Measurements from ENCODE around the gene ARAP2.

Gene ARAP2

GRCh38 chr4:36197501-36197900 lies 46.8 kb downstream of the ARAP2 start:
- TF ChIP-seq CTCF (IDR thresholded peaks at IDR 0.05; ENCODE audit: low read length) (no peak), EZH2 (IDR thresholded peaks at IDR 0.05; ENCODE audit: borderline replicate concordance, low read length) (no peak)

GRCh38 chr4:36196145-36196913 lies 48.0 kb downstream of the ARAP2 start:
- Histone ChIP-seq H3K4me2 (ENCODE audit: low read length) (no peak overlapping the region), H3K9me2 (ENCODE audit: low read depth, low read length) (no peaks in the 10 kb centered on the region), H3K27me3 (ENCODE audit: insufficient read depth, low read length) (no peaks in the 10 kb centered on the region), H2AFZ (ENCODE audit: low read length) (no peak overlapping the region), H3K9me3 (ENCODE audit: low read length) (no peaks in the 10 kb centered on the region), H3K79me2 (ENCODE audit: insufficient read depth, low read length) (no peaks in the 10 kb centered on the region), H3K27ac (ENCODE audit: low read depth, low read length, poor library complexity, severe bottlenecking) (no peak overlapping the region), H3K36me3 (ENCODE audit: insufficient read depth, low read length) (peaks cover 36% of the 10 kb centered on the region), H3K4me1 (ENCODE audit: insufficient read depth, low read length, severe bottlenecking) (peaks cover 36% of the 10 kb centered on the region), H3K4me3 (ENCODE audit: low read depth, low read length, poor library complexity, severe bottlenecking) (no peak overlapping the region), H4K20me1 (ENCODE audit: insufficient read depth, low read length) (no peaks in the 10 kb centered on the region), H3F3A (ENCODE audit: insufficient read depth, low read length) (no peaks in the 10 kb centered on the region), H3K9ac (ENCODE audit: low read length) (no peak overlapping the region)
- TF ChIP-seq CTCF (IDR thresholded peaks at IDR 0.05; ENCODE audit: low read length) (no peak), EZH2 (IDR thresholded peaks at IDR 0.05; ENCODE audit: borderline replicate concordance, low read length) (no peak)

More at GRCh38 chr4:36197501-36197900, 46.8 kb downstream of the ARAP2 start:
- Histone ChIP-seq H3K9me2 (ENCODE audit: low read depth, low read length) (no peaks in the 10 kb centered on the region), H3K4me1 (ENCODE audit: insufficient read depth, low read length, severe bottlenecking) (peaks cover 25% of the 10 kb centered on the region), H3K9ac (ENCODE audit: low read length) (no peak overlapping the region), H4K20me1 (ENCODE audit: insufficient read depth, low read length) (no peaks in the 10 kb centered on the region), H3K4me3 (ENCODE audit: low read depth, low read length, poor library complexity, severe bottlenecking) (no peak overlapping the region), H3F3A (ENCODE audit: insufficient read depth, low read length) (no peaks in the 10 kb centered on the region), H3K27me3 (ENCODE audit: insufficient read depth, low read length) (no peaks in the 10 kb centered on the region), H3K79me2 (ENCODE audit: insufficient read depth, low read length) (peaks cover 5% of the 10 kb centered on the region; the same call in 1 of the 2 replicates), H3K27ac (ENCODE audit: low read depth, low read length, poor library complexity, severe bottlenecking) (no peak overlapping the region), H3K36me3 (ENCODE audit: insufficient read depth, low read length) (peaks cover 31% of the 10 kb centered on the region), H2AFZ (ENCODE audit: low read length) (no peak overlapping the region), H3K9me3 (ENCODE audit: low read length) (no peaks in the 10 kb centered on the region), H3K4me2 (ENCODE audit: low read length) (no peak overlapping the region)

GRCh38 chr4:36192922-36193321 lies 51.4 kb downstream of the ARAP2 start:
- Histone ChIP-seq H3K27me3 (ENCODE audit: insufficient read depth, low read length) (no peaks in the 10 kb centered on the region), H3F3A (ENCODE audit: insufficient read depth, low read length) (no peaks in the 10 kb centered on the region), H3K79me2 (ENCODE audit: insufficient read depth, low read length) (no peaks in the 10 kb centered on the region), H2AFZ (ENCODE audit: low read length) (no peak overlapping the region), H3K4me1 (ENCODE audit: insufficient read depth, low read length, severe bottlenecking) (peaks cover 64% of the 10 kb centered on the region), H3K4me2 (ENCODE audit: low read length) (no peak overlapping the region), H3K9me3 (ENCODE audit: low read length) (no peaks in the 10 kb centered on the region), H3K36me3 (ENCODE audit: insufficient read depth, low read length) (peaks cover 10% of the 10 kb centered on the region), H3K4me3 (ENCODE audit: low read depth, low read length, poor library complexity, severe bottlenecking) (no peak overlapping the region), H4K20me1 (ENCODE audit: insufficient read depth, low read length) (no peaks in the 10 kb centered on the region), H3K9ac (ENCODE audit: low read length) (no peak overlapping the region), H3K9me2 (ENCODE audit: low read depth, low read length) (no peaks in the 10 kb centered on the region), H3K27ac (ENCODE audit: low read depth, low read length, poor library complexity, severe bottlenecking) (no peak overlapping the region)
- TF ChIP-seq CTCF (IDR thresholded peaks at IDR 0.05; ENCODE audit: low read length) (no peak), EZH2 (IDR thresholded peaks at IDR 0.05; ENCODE audit: borderline replicate concordance, low read length) (no peak)
